Measurements from ENCODE around the gene SLC35A4.
A peak's percentile ranks its signal among the peaks of the same experiment; 100 is the strongest.

Gene SLC35A4, protein sequence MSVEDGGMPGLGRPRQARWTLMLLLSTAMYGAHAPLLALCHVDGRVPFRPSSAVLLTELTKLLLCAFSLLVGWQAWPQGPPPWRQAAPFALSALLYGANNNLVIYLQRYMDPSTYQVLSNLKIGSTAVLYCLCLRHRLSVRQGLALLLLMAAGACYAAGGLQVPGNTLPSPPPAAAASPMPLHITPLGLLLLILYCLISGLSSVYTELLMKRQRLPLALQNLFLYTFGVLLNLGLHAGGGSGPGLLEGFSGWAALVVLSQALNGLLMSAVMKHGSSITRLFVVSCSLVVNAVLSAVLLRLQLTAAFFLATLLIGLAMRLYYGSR
- total RNA-seq, result 24.9 to 74.4 (median 41.7) reads per million in 9 experiments

DNA sequence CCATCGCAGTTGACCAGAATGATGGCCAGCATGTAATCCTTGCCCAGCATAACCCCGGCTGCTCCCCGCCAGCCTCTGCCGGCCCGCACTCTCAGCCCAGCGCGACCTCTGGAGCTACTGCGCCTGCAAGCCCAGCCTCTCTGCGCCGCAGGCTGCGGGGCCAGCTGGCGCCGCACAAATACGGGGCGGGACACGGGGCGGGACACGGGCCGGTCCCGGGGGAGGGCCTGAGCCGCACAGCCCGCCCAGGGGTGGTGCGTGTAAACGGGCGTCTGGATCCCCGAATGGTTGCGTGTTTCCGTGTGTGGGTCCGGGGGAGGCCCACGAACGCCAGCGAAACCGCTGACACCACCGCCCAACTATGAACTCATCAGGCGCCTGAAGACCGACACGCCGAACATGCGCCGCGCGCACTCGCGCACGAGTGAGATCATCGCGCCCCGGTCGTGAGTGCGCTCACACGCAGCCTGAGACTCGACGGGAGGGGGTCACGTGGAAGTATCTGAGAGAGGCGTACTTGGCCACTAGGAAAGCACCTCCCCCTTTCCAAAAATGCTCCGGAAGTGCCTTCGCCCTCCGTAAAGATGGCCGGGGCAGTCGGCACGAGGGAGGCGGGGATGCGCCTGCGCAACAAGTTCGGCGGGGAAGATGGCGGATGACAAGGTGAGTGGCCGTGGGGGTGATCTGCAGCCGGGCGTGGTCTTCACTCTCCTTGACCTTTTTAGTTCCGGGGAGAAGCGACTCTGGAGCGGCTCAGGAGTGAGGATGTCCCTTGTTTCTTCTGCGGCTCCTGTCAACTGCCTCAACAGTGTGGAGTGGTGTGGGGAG, at the start of gene SLC35A4, which contains the start of gene APBB3:
TSS of gene SLC35A4 (plus strand) at position 633 of the 828 bp plus-strand sequence. CDS start 2,342 bp downstream, outside the sequence.
TSS of gene APBB3 (minus strand) at position 403 of the 828 bp plus-strand sequence. CDS start at position 50, 353 bp downstream.
- no peaks in the 10 kb centered on the region for H3K9me3 Mint-ChIP-seq
- peak within 1 kb of the TSS; percentile 86 to 91 for H3K4me3 Mint-ChIP-seq
- peak within 1 kb of the TSS; percentile 95 to 97 for H3K27ac Mint-ChIP-seq
- H3K36me3 Mint-ChIP-seq (ENCODE audit: insufficient read depth), result peaks cover 22% of the 10 kb centered on the region
- ATAC-seq (replicated peaks) (peak; percentile 86), DNase-seq (peak; percentile 96 to 98 (median 97))
- H3K4me1 Mint-ChIP-seq (ENCODE audit: low read depth in 2 of 2), result peaks cover 40 to 42% of the 10 kb centered on the region in 2 donors
- no peaks in the 10 kb centered on the region for H3K27me3 Mint-ChIP-seq

DNA sequence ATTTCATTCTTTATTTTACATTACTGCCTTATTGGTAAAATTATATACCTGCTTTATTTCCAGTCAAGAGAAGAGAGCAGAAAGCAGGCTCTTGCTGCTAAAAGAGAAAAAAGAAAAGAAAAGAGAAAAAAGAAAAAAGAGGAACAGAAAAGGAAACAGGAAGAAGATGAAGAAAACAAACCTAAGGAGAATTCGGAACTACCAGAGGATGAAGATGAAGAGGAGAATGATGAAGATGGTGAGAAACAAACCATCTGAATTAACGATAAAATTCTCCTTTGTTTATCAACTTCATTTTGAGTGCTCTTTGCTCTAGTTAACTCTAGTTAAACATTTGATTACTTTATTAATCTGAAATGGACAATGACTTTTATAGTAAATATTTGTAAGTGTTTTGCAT, 40.6 kb upstream of the SLC35A4 start:
- no peaks in the 10 kb centered on the region for H3K27me3 Mint-ChIP-seq
- ATAC-seq (replicated peaks), result no peak
- H3K4me3 Mint-ChIP-seq, result no peak overlapping the region
- peaks cover 62% of the 10 kb centered on the region for H3K36me3 Mint-ChIP-seq (ENCODE audit: insufficient read depth)
- no peaks in the 10 kb centered on the region for H3K9me3 Mint-ChIP-seq
- DNase-seq, result no peak
- peak overlapping the region in 1 of 2 donors; percentile 57 for H3K27ac Mint-ChIP-seq
- peaks cover under 1 to 2% of the 10 kb centered on the region in 2 donors for H3K4me1 Mint-ChIP-seq (ENCODE audit: low read depth in 2 of 2)

DNA sequence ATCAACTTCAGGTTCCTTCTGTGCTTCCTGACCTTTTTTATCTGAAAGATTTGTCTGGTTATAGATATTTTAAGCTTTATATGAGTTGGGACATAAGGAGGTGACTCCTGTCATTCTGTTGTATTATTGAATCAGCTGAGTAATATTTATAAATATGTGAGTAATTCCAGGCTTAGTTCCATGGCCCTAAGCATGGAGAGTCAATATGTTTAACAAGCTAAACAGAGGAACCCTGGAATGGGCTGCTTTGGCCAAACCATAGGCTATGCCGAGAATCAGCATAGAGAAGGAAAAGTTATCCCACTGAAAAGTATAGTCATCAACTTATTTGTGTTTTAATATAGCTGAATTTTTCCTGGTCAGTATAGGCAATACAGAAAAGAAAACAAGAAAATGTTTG, 24.4 kb upstream of the SLC35A4 start:
- no peaks in the 10 kb centered on the region for H3K27me3 Mint-ChIP-seq
- no peaks in the 10 kb centered on the region for H3K4me1 Mint-ChIP-seq (ENCODE audit: low read depth in 2 of 2)
- H3K36me3 Mint-ChIP-seq (ENCODE audit: insufficient read depth), result peaks cover 75% of the 10 kb centered on the region
- no peak overlapping the region for H3K27ac Mint-ChIP-seq
- ATAC-seq (replicated peaks) (no peak), DNase-seq (no peak)
- H3K4me3 Mint-ChIP-seq, result no peak overlapping the region
- no peaks in the 10 kb centered on the region for H3K9me3 Mint-ChIP-seq

DNA sequence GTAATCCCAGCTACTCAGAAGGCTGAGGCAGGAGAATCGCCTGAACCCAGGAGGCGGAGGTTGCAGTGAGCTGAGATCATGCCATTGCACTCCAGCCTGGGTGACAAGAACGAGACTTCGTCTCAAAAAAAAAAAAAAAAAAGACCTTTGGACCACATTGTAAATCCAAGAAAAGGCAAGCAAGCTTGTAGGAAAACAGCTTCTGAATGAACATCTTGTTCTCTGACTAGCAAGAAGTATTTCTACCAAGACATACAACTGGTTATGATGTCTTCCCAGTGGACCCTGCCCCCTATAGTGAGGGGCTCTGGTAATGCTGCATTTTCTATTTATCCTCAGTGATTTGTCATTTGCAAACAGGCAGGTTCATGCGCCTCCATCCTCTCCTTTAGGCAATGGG, 21.7 kb upstream of the SLC35A4 start:
- Mint-ChIP-seq H3K27ac (no peak overlapping the region), H3K9me3 (no peaks in the 10 kb centered on the region), H3K27me3 (no peaks in the 10 kb centered on the region), H3K36me3 (ENCODE audit: insufficient read depth) (peaks cover 70% of the 10 kb centered on the region), H3K4me3 (no peak overlapping the region), H3K4me1 (ENCODE audit: low read depth in 2 of 2) (peaks cover 1 to 5% of the 10 kb centered on the region in 2 donors)
- DNase-seq (no peak), ATAC-seq (replicated peaks) (no peak)

DNA sequence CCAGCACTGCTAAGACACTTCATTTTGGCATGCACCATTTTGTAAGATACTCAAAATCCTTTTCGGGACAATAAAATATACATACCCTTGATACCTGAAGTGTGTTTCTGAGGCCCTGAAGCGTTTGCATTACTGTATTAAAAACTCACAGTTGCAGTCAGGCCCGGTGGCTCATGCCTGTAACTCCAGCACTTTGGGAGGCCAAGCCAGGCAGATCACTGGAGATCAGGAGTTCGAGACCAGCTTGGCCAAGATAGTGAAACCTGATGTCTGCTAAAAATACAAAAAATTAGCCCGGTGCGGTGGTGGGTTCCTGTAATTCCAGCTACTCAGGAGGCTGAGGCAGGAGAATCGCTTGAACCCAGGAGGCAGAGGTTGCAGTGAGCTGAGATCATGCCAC, 19.6 kb upstream of the SLC35A4 start:
- Mint-ChIP-seq H3K9me3 (no peaks in the 10 kb centered on the region), H3K27me3 (no peaks in the 10 kb centered on the region), H3K4me3 (no peak overlapping the region), H3K4me1 (ENCODE audit: low read depth in 2 of 2) (peaks cover 9 to 20% of the 10 kb centered on the region in 2 donors), H3K27ac (no peak overlapping the region), H3K36me3 (ENCODE audit: insufficient read depth) (peaks cover 63% of the 10 kb centered on the region)
- no peak for DNase-seq
- ATAC-seq (replicated peaks), result no peak

DNA sequence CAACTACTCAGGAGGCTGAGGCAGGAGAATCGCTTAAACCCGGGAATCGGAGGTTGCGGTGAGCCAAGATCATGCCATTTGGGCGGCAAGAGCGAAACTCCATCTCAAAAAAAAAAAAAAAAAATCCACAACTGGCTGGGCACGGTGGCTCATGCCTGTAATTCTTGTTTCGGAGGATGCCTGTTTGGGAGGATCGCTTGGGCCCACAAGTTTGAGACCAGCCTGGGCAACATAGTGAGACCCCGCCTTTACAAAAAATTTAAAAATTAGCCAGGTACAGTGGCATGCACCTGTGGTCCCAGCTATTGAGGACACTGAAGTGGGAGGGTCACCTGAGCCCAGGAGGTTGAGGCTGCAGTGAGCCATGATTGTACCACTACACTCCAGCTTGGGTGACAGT, 19.0 kb upstream of the SLC35A4 start:
- peaks cover 64% of the 10 kb centered on the region for H3K36me3 Mint-ChIP-seq (ENCODE audit: insufficient read depth)
- peak overlapping the region; percentile 87 to 91 for H3K27ac Mint-ChIP-seq
- ATAC-seq (replicated peaks) (no peak), DNase-seq (no peak)
- no peaks in the 10 kb centered on the region for H3K27me3 Mint-ChIP-seq
- H3K9me3 Mint-ChIP-seq, result no peaks in the 10 kb centered on the region
- peaks cover 9 to 22% of the 10 kb centered on the region in 2 donors for H3K4me1 Mint-ChIP-seq (ENCODE audit: low read depth in 2 of 2)
- H3K4me3 Mint-ChIP-seq, result no peak overlapping the region

DNA sequence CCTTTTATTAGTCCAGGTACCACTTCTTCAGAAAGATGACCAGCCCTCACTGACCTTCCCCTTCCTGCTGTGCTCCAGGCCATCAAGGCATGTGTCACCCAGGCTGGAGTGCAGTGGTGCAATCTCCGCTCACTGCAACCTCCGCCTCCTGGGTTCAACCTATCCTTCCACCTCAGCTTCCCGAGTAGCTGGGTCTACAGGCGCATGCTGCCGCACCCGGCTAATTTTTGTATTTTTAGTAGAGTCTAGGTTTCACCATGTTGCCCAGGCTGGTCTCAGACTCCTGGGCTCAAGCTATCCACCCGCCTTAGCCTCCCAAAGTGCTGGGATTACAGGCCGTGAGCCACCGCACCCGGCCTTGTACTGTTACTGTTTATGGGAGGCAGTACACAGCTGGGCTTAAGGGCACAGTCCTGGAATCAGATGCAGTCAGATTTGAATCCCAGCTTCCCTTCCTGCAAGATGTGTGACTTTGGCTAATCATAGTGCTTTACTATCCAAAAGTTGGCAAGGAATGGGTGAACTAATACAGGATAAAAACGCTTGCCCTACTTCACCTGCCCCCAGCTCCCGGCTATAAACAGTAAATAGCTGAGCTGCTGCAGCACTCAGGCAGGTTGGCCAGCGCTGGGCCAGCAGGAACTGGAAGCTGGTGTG, 17.6 kb upstream of the SLC35A4 start:
- Mint-ChIP-seq H3K36me3 (ENCODE audit: insufficient read depth) (peaks cover 63% of the 10 kb centered on the region), H3K27me3 (no peaks in the 10 kb centered on the region), H3K4me3 (peak overlapping the region; percentile 70 to 83), H3K9me3 (no peaks in the 10 kb centered on the region), H3K4me1 (ENCODE audit: low read depth in 2 of 2) (peaks cover 9 to 30% of the 10 kb centered on the region in 2 donors), H3K27ac (peak overlapping the region; percentile 87 to 91)
- ATAC-seq (replicated peaks) (no peak), DNase-seq (no peak)

DNA sequence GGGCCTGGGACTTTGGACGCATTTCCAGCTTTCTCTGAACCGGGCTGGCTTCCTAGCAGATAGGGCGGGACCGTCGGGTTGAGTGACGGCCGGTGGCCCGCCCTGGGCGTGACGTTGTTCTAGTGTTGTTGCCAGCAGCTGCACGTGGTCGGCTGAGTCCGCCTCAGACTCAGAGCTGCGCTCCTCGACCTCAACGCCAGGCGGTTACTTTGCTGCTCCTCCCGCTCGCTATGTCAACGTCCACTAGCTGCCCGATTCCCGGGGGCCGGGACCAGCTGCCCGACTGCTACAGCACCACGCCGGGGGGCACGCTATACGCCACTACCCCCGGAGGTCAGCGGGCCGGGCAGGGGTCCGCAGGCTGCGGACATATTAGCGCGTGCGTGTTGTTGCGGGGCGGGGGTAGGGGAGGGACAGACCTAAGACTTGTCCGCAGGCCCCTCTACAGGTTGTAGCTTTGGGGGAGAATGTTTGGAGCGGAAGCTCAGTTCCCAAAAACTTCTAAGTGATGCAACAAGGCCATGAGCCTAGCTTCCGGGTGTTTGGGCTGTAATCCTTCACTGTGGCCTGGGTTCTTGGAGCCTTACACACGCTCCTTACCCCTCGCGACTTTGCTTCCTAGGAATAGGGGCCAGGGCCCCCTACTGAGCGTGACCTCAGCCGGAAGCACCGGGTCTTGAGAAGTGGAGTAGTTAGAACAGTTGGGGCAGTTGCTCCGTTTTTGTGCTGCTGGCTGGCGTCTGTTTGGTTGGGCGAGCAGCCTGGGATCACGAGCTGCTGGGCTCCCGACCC, 16.9 kb upstream of the SLC35A4 start, which contains the start of gene EIF4EBP3:
TSS of gene EIF4EBP3 (plus strand) at position 155 of the 792 bp plus-strand sequence. CDS start at position 231, 76 bp downstream.
- H3K9me3 Mint-ChIP-seq, result no peaks in the 10 kb centered on the region
- H3K27me3 Mint-ChIP-seq, result no peaks in the 10 kb centered on the region
- ATAC-seq (replicated peaks) (peak; percentile 98), DNase-seq (peak; percentile 81 to 85 (median 82))
- peak within 1 kb of the TSS; percentile 87 to 91 for H3K27ac Mint-ChIP-seq
- peaks cover 59% of the 10 kb centered on the region for H3K36me3 Mint-ChIP-seq (ENCODE audit: insufficient read depth)
- H3K4me1 Mint-ChIP-seq (ENCODE audit: low read depth in 2 of 2), result peaks cover 9 to 30% of the 10 kb centered on the region in 2 donors
- peak within 1 kb of the TSS; percentile 70 to 83 for H3K4me3 Mint-ChIP-seq

DNA sequence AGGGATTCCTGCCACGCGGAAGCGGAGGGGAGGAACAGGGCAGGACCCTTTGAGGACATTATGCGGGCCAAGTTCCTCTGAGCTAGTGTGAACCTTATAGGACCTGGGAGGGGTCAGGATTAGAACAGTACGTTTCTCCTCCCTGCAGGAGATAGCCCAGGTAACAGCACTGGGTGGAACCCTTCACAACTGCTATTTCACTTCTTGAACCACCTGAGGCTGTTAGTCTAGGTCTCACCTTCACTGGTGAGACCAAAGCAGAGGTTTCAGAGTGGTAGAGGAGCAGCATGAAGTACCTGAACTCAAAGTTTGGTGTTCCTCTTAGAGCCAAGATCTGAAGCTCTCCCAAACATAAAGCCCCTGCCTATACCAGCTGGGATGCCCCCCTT, 16.3 kb upstream of the SLC35A4 start:
- no peaks in the 10 kb centered on the region for H3K9me3 Mint-ChIP-seq
- DNase-seq (no peak), ATAC-seq (replicated peaks) (no peak)
- H3K36me3 Mint-ChIP-seq (ENCODE audit: insufficient read depth), result peaks cover 56% of the 10 kb centered on the region
- H3K4me1 Mint-ChIP-seq (ENCODE audit: low read depth in 2 of 2), result peaks cover 14 to 36% of the 10 kb centered on the region in 2 donors
- H3K4me3 Mint-ChIP-seq, result peak overlapping the region; percentile 70 to 83
- no peaks in the 10 kb centered on the region for H3K27me3 Mint-ChIP-seq
- peak overlapping the region; percentile 87 to 91 for H3K27ac Mint-ChIP-seq

DNA sequence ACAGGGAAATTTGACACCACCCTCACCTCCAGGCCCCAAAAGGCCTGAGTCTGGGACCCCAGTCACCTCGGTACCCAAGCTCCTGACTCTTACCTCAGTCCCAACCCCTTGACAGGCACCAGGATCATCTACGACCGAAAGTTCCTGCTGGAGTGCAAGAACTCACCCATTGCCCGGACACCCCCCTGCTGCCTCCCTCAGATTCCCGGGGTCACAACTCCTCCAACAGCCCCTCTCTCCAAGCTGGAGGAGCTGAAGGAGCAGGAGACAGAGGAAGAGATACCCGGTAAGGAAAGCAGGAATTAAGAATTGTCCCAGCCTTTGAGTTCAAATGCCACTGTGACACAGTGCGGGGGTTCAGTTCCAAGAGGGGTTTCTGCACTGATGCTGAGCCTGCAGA, 15.8 kb upstream of the SLC35A4 start:
- Mint-ChIP-seq H3K4me1 (ENCODE audit: low read depth in 2 of 2) (peaks cover 19 to 41% of the 10 kb centered on the region in 2 donors), H3K9me3 (no peaks in the 10 kb centered on the region), H3K4me3 (peak overlapping the region; percentile 70 to 83), H3K27ac (peak overlapping the region; percentile 87 to 91), H3K36me3 (ENCODE audit: insufficient read depth) (peaks cover 56% of the 10 kb centered on the region), H3K27me3 (no peaks in the 10 kb centered on the region)
- DNase-seq (no peak), ATAC-seq (replicated peaks) (no peak)

DNA sequence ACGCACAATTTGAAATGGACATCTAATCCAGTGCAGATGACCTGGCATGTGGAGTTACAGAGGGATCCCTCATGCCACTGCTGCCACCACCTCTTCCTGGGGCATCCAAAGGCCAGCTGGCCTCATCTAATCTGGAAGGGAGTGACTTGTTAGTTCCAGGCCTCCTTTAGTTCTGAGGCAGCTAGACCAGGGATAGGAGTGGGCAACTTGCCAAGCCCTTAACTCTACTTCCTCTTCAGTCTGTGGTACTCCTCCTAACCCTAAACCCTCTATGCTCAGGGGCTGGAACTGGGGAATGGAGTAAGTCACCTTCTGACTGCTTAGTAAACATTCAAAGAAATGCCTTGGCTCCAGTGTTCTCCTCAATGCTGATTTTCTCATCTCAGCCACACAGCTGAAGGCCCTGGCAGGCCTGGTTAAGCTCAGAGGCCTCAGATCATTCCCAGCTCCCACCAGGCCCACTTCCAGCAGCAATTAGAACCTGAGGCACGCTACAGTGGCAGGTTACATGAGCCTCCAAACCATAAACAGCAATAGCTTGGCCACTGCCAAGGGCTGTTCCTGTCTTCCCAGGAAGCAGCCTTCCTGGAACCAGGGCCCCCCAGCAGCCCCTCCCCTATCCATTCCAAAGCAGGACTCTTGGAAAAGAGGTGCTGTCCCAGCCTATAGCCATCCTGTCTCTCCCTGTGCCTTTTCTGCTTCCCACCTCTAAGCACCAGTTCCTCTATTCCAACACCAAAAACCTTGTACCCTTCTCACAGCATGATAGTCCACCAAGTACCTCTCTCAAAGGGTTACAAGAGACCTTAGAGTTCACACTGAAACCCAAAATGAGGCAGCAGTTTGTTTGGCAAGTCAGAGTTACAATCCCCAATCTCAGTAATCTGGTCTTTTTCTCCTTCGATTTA, 15.1 kb upstream of the SLC35A4 start:
- peak overlapping the region; percentile 18 to 83 for H3K4me3 Mint-ChIP-seq
- no peaks in the 10 kb centered on the region for H3K9me3 Mint-ChIP-seq
- no peaks in the 10 kb centered on the region for H3K27me3 Mint-ChIP-seq
- H3K36me3 Mint-ChIP-seq (ENCODE audit: insufficient read depth), result peaks cover 50% of the 10 kb centered on the region
- no peak for DNase-seq
- no peak for ATAC-seq (replicated peaks)
- peak overlapping the region; percentile 87 to 91 for H3K27ac Mint-ChIP-seq
- peaks cover 22 to 48% of the 10 kb centered on the region in 2 donors for H3K4me1 Mint-ChIP-seq (ENCODE audit: low read depth in 2 of 2)

All from effector memory CD8-positive, alpha-beta T cell (primary cell).